ENCODE data around the gene C9orf40. TPM values are rescaled to one million over a fixed set of nuclear protein-coding genes. Genes with fewer than 3 reads are reported as not detected.

Gene C9orf40, protein sequence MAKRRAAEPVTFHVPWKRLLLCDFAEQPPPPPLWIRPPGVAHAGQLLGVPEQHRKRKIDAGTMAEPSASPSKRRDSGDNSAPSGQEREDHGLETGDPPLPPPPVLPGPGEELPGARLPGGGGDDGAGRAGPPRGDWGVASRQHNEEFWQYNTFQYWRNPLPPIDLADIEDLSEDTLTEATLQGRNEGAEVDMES
- total RNA-seq = 19.6 and 20.0 TPM in 2 replicates

DNA sequence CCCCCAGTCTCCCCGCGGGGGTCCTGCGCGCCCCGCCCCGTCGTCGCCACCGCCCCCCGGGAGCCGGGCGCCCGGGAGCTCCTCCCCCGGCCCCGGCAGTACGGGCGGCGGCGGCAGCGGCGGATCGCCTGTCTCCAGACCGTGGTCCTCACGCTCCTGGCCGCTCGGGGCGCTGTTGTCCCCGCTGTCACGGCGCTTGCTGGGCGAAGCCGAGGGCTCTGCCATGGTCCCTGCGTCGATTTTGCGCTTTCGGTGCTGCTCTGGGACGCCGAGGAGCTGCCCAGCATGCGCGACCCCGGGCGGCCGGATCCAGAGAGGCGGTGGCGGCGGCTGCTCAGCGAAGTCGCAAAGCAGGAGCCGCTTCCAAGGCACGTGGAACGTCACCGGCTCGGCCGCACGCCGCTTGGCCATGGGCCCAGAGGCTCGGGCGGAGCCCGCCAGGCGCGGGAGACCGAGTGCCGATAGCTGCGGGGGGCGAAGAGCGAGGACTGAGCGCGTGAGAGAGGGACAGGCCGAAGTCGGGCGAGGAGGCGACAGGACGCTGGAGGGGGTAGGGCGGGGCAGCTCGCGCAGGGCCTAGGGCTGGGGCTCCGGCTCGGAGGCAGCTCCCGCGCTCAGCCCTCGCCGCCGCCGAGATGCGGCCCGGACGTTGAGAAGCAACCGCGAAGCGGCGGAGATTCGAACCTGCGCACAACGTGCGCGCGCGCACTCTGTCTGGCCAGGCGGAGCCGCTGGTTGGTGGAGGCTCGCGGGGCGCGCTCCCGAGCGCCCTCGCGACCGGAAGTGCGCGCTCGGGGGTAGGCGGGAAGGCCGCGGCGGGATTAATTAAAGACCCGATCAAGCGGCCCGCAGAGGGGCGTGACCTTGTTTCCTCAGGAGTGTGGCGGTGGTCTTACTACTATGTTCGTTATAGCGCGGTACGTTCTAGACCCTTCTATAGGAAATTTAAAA lies at the start of gene C9orf40:
TSS of gene C9orf40 (minus strand) at position 712 of the 951 bp plus-strand sequence. CDS start at position 411, 301 bp downstream.
- intact Hi-C loops (cut with micrococcal nuclease) = loop anchor here (1.0 to 10.0 kb wide), 5 partner anchors 65 to 1442 kb away; partner anchors contain the start of genes CARNMT1, NMRK1, OSTF1 and RFK

DNA sequence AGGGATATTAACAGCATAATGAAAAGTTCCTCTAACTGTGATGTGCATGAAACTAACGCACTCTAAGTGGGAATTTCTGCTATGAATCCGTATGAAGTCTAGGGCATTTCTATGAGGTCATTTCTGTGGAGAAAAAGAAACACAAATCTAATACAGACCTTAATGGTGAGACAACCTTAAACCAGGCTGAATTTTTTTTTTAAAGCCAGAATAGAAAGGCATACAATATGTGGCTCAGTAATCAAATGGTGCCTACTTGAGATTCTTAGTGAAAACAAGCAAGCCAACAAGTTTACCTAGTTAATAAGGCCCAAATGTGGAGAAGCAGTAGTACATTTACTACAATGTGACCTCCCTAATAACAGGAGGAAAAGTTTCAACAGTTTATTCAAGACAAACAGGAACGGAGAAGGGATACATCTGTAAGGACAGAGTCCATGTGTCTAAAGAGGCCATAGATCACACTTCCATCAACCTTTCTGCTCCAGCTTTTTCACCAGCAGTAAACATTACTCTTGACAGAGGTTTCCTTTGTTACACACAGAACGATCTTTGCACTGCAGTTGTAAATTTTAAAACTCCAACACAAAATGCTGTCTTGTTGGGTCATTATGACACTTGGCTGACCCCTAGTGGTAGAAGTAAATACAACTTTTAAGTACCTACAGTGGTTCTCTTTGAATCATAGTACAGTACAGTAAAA lies 49.2 kb upstream of the C9orf40 start:
- peaks cover 4% of the 10 kb centered on the region for H3K4me1 Mint-ChIP-seq
- peaks cover 21% of the 10 kb centered on the region for H3K36me3 Mint-ChIP-seq (ENCODE audit: low read depth)
- H3K27me3 Mint-ChIP-seq = no peaks in the 10 kb centered on the region
- intact Hi-C loops (cut with micrococcal nuclease) = loop anchor here (1.0 to 2.0 kb wide), 3 partner anchors 27 to 225 kb away; partner anchors contain the start of gene CARNMT1
- peak; percentile 77 for DNase-seq
- H3K9me3 Mint-ChIP-seq = no peaks in the 10 kb centered on the region
- H3K4me3 Mint-ChIP-seq = no peak overlapping the region
- H3K27ac Mint-ChIP-seq = no peak overlapping the region

More for the DNA sequence above, at the start of gene C9orf40:
- DNase-seq = peak; percentile 97
- peak within 1 kb of the TSS; percentile 97 for H3K27ac Mint-ChIP-seq
- no peaks in the 10 kb centered on the region for H3K27me3 Mint-ChIP-seq
- H3K9me3 Mint-ChIP-seq = no peaks in the 10 kb centered on the region
- peaks cover 15% of the 10 kb centered on the region for H3K36me3 Mint-ChIP-seq (ENCODE audit: low read depth)
- peak within 1 kb of the TSS; percentile 98 for H3K4me3 Mint-ChIP-seq
- H3K4me1 Mint-ChIP-seq = peaks cover 39% of the 10 kb centered on the region

DNA sequence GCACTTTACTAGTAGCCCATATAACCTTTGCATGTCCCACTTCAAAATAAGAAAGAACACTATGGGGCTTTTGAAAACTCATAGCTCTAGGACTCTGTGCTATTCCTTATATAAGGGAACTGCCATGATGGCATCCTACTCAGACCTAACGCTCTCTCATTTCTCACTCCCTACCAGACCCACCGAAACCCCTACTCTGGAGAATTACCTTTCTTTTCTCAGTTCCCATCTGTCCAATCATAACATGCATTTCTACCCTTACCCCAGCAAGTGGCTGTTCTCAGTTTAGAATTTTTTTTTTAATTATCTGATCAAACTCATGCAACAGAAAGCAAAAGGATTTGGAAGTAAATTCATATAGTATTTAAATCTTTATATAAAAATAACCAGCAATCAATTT lies 48.1 kb upstream of the C9orf40 start:
- H3K4me3 Mint-ChIP-seq = no peak overlapping the region
- no peaks in the 10 kb centered on the region for H3K27me3 Mint-ChIP-seq
- intact Hi-C loops (cut with micrococcal nuclease) = no loop called here
- H3K4me1 Mint-ChIP-seq = peaks cover 4% of the 10 kb centered on the region
- DNase-seq = no peak
- H3K27ac Mint-ChIP-seq = no peak overlapping the region
- peaks cover 24% of the 10 kb centered on the region for H3K36me3 Mint-ChIP-seq (ENCODE audit: low read depth)
- no peaks in the 10 kb centered on the region for H3K9me3 Mint-ChIP-seq

DNA sequence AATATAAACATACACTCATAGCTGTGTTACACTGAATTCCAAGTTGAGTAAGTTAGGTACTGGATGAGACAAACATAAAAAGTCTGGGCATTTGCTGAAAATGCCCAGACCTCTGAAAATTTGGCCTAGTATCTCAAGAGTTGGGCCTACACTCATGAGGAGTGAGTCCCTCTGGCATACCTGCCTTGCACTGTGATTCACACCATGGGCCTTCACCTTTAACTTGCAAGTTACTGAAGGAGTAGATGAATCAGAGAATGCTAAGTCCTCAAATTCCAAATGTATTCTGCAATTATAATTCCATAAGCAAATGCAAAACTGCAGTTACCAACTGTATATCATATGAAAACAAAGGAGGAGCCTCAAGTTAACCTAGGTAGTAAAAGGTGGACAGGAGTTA lies 32.3 kb upstream of the C9orf40 start:
- DNase-seq = no peak
- Mint-ChIP-seq H3K4me3 (no peak overlapping the region), H3K27ac (no peak overlapping the region), H3K27me3 (no peaks in the 10 kb centered on the region), H3K36me3 (ENCODE audit: low read depth) (peaks cover 23% of the 10 kb centered on the region), H3K4me1 (no peaks in the 10 kb centered on the region), H3K9me3 (no peaks in the 10 kb centered on the region)
- intact Hi-C loops (cut with micrococcal nuclease) = no loop called here

DNA sequence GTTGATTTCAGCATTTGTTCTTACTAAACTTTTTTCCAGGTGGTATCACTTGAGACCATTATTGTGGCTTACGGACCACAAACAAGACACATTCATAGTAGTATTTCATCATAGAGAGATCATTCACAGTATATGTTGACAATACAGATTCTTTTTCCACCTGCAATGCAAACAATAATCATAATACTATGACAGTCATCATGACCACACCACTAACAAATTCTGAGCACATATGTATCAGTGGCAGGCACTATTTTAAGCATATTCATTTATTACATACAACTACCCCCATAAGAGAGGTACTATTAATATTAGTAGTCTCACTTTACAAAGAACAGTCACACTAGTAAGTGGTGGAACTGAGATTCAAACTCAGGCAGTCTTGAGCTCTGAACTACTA lies 31.0 kb upstream of the C9orf40 start:
- Mint-ChIP-seq H3K4me1 (no peaks in the 10 kb centered on the region), H3K36me3 (ENCODE audit: low read depth) (peaks cover 21% of the 10 kb centered on the region)
- intact Hi-C loops (cut with micrococcal nuclease) = no loop called here

DNA sequence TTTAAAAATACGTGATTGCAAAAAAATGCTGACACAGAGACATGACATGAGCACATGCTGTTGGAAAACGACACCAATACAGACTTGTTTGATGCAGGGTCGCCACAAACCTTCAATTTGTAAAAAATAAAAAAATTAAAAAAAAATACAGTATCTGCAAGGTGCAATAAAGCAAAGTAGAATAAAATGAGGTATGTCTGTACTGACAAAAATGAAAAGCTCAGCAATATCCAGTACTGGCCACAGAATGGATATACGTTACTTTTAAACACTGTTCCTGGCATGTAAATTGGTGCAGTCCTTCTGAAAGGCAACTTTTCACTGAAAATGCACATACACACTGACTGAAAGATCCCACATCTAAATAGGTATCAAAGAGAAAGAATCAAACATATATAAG lies 27.1 kb upstream of the C9orf40 start:
- DNase-seq = no peak
- intact Hi-C loops (cut with micrococcal nuclease) = no loop called here
- no peaks in the 10 kb centered on the region for H3K4me1 Mint-ChIP-seq
- no peak overlapping the region for H3K4me3 Mint-ChIP-seq
- peaks cover 37% of the 10 kb centered on the region for H3K36me3 Mint-ChIP-seq (ENCODE audit: low read depth)
- H3K27ac Mint-ChIP-seq = no peak overlapping the region
- H3K27me3 Mint-ChIP-seq = no peaks in the 10 kb centered on the region
- peaks cover 8% of the 10 kb centered on the region for H3K9me3 Mint-ChIP-seq

More for the DNA sequence above, 31.0 kb upstream of the C9orf40 start:
- Mint-ChIP-seq H3K27me3 (no peaks in the 10 kb centered on the region), H3K27ac (no peak overlapping the region), H3K9me3 (no peaks in the 10 kb centered on the region), H3K4me3 (no peak overlapping the region)
- DNase-seq = peak; percentile 8

DNA sequence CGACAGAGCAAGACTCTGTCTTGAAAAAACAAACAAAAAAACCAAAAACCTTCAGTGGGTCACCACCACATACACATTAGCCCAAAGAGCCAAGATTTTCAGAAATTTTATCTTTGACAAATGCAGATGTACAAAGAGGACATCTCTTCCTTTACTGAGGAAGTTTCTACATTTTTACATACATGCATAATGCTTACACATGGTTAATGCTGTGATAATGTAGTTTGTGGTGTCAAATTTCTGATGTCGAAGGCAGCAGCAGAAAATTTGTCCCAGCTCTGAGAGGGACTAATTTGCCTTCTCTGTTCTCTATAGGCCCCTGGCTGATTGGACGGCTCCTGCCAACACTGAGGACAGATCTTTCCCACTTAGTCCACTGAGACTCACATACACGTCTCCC lies 24.6 kb upstream of the C9orf40 start:
- no peak for DNase-seq
- peaks cover 8% of the 10 kb centered on the region for H3K9me3 Mint-ChIP-seq
- peaks cover 4% of the 10 kb centered on the region for H3K4me1 Mint-ChIP-seq
- H3K27me3 Mint-ChIP-seq = no peaks in the 10 kb centered on the region
- intact Hi-C loops (cut with micrococcal nuclease) = no loop called here
- H3K4me3 Mint-ChIP-seq = no peak overlapping the region
- H3K36me3 Mint-ChIP-seq (ENCODE audit: low read depth) = peaks cover 38% of the 10 kb centered on the region
- no peak overlapping the region for H3K27ac Mint-ChIP-seq

DNA sequence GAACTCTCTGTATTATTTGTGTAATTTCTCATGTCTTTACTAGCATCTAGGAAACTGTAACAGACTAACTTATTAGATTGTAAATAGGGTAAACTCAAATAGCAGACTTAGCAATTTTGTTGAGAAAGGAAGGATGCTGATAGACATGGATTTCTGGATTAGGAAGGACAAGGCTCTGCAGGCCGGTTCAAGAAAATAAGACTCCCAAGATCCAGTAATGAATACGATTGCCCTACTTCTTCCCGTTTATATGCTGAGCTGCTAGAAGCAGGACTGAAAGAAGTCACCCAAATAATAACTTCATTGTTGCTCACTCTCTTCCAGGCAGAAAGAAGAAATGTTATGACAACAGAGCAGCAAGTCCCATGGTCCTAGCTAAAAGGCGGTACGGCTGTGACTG lies 22.8 kb upstream of the C9orf40 start:
- H3K36me3 Mint-ChIP-seq (ENCODE audit: low read depth) = peaks cover 34% of the 10 kb centered on the region
- no peak overlapping the region for H3K4me3 Mint-ChIP-seq
- H3K27me3 Mint-ChIP-seq = no peaks in the 10 kb centered on the region

DNA sequence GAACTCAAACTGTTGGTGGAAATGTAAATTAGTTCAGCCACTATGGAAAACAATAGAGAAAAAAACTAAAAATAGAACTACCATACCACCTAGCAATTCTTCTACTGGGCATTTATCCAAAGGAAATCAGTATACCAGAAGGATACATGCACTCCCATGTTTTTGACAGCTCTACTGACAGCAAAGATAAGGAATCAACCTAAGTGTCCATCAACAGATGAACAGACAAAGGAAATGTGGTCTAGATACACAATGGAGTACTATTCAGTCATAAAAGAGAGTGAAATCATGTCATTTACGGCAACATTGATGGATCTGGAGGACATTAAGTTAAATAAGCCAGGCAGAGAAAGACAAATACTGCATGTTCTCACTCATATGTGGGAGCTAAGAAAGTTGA lies 21.8 kb upstream of the C9orf40 start:
- Mint-ChIP-seq H3K36me3 (ENCODE audit: low read depth) (peaks cover 33% of the 10 kb centered on the region), H3K27ac (no peak overlapping the region), H3K9me3 (peaks cover 8% of the 10 kb centered on the region), H3K4me1 (peaks cover 4% of the 10 kb centered on the region), H3K27me3 (no peaks in the 10 kb centered on the region), H3K4me3 (no peak overlapping the region)
- intact Hi-C loops (cut with micrococcal nuclease) = no loop called here
- no peak for DNase-seq

More for the DNA sequence above, 22.8 kb upstream of the C9orf40 start:
- H3K4me1 Mint-ChIP-seq = peaks cover 4% of the 10 kb centered on the region
- intact Hi-C loops (cut with micrococcal nuclease) = no loop called here
- H3K9me3 Mint-ChIP-seq = peaks cover 8% of the 10 kb centered on the region
- DNase-seq = no peak
- H3K27ac Mint-ChIP-seq = no peak overlapping the region

DNA sequence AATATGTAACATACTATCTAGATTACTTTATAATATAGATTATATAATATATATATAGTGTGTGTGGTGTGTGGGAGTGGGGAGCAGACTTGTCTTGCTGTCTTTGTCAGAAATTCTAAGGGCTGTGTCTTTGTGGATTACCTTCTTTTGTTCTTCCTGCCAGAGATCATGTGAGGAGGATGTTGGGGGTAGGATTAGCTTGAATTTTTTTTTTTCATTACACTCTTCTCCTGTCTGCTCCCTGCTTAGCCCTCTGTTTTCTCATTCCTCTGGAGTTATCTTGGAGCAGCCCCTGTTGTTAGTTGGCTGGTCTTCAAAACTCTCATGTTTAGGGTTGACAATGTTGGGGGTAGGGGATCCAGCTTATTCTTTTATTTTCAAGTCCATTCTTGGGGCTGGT lies 21.0 kb upstream of the C9orf40 start:
- intact Hi-C loops (cut with micrococcal nuclease) = no loop called here
- DNase-seq = no peak
- Mint-ChIP-seq H3K9me3 (peaks cover 8% of the 10 kb centered on the region), H3K27me3 (no peaks in the 10 kb centered on the region), H3K36me3 (ENCODE audit: low read depth) (peaks cover 35% of the 10 kb centered on the region), H3K27ac (no peak overlapping the region), H3K4me1 (peaks cover 4% of the 10 kb centered on the region), H3K4me3 (no peak overlapping the region)

DNA sequence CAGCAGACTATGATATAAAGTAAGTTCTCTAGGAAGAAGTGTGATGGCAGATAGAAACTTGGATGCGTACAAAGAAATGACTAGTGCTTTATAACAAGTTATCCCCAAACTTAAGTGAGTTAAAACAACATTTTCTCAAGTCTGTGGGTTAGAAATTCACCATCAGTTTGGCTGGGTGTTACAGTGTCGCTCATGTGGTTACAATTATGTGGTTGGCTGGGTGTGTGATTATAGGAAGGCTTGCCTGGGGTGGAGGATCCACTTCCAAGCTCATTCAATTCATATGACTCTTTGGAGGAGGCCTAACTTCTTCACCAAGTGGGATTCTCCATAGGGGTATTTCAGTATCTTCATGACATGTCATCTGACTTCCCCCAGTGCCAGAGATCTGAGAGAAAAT lies 10.3 kb upstream of the C9orf40 start:
- DNase-seq = no peak
- Mint-ChIP-seq H3K9me3 (peaks cover 14% of the 10 kb centered on the region), H3K27ac (no peak overlapping the region), H3K4me1 (no peaks in the 10 kb centered on the region), H3K36me3 (ENCODE audit: low read depth) (peaks cover 22% of the 10 kb centered on the region), H3K4me3 (no peak overlapping the region), H3K27me3 (no peaks in the 10 kb centered on the region)
- intact Hi-C loops (cut with micrococcal nuclease) = no loop called here

DNA sequence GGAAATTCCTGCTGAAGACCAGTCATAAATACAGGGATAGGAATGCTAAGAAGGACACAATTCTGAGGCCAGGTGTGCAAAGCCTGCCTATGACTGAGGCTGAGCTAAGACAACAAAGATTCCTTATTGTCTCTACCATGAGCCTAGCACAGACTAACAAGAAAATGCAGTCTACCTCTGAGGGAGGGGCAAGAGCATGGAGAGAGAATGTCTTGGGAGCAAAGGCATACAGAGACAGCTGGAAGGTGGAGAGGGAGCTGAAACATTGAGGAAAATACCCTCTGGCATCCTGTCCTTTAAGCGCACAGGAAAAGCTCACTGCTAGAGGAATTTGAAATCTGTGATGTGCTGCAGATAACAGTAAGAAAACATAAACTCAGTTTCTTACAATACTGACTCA lies 8.8 kb upstream of the C9orf40 start:
- H3K27ac Mint-ChIP-seq = no peak overlapping the region
- intact Hi-C loops (cut with micrococcal nuclease) = no loop called here
- peaks cover 2% of the 10 kb centered on the region for H3K4me1 Mint-ChIP-seq
- no peaks in the 10 kb centered on the region for H3K27me3 Mint-ChIP-seq
- no peak for DNase-seq
- H3K9me3 Mint-ChIP-seq = peaks cover 14% of the 10 kb centered on the region
- H3K4me3 Mint-ChIP-seq = no peak overlapping the region
- H3K36me3 Mint-ChIP-seq (ENCODE audit: low read depth) = peaks cover 22% of the 10 kb centered on the region

DNA sequence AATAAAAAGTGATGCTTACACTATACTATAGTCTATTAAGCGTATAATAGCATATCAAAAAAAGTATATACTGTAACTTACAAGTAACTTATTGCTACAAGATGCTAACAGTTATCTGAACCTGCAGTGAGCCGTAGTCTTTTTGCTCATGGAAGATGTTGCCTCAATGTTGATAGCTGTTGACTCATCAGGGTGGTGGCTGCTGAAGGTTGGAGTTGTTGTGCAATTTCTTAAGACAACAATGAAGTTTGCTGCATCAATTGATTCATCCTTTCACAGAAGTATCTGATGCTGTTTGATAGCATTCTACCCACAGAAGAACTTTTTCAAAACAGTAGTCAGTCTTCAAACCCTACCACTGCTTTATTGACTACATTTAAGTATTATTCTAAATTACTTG lies 7.8 kb upstream of the C9orf40 start:
- no peak overlapping the region for H3K27ac Mint-ChIP-seq
- H3K27me3 Mint-ChIP-seq = no peaks in the 10 kb centered on the region
- intact Hi-C loops (cut with micrococcal nuclease) = no loop called here
- no peak for DNase-seq
- peaks cover 14% of the 10 kb centered on the region for H3K9me3 Mint-ChIP-seq
- H3K4me3 Mint-ChIP-seq = no peak overlapping the region
- H3K4me1 Mint-ChIP-seq = peaks cover 5% of the 10 kb centered on the region
- H3K36me3 Mint-ChIP-seq (ENCODE audit: low read depth) = peaks cover 22% of the 10 kb centered on the region
